Vagina (tissue), 2 donors: ENCODE measurements around the gene MAD1L1.

Experiments
- POLR2A ChIP-seq, 2 donors: fragments of 450-650 bp; IDR thresholded peaks; one replicate each; pipeline ENCODE4 v1.6.1; 2017; ENCODE audit warnings: antibody characterized with exemption in 2 of 2, mild to moderate bottlenecking in 2 of 2, moderate library complexity in 2 of 2
- POLR2AphosphoS5 ChIP-seq, 2 donors: sonication (generic); formaldehyde crosslinking; IDR thresholded peaks; one replicate each; pipeline ENCODE4 v1.9.0; 2017; ENCODE audit warnings: antibody characterized with exemption in 2 of 2, mild to moderate bottlenecking in 2 of 2, low read depth in 1 of 2; ENCODE audit not compliant: insufficient read depth in 1 of 2
- TF ChIP-seq, protein P1 (sequence below), 3 experiments: fragments of 450-650 bp in 2 of 3; fragments of 200-600 bp in 1 of 3; sonication (generic) in 1 of 3; IDR thresholded peaks; one replicate each; pipeline ENCODE4 v1.5.1; 2017 to 2019; ENCODE audit warnings: antibody characterized with exemption in 3 of 3, mild to moderate bottlenecking in 2 of 3, moderate library complexity in 2 of 3

DNA sequence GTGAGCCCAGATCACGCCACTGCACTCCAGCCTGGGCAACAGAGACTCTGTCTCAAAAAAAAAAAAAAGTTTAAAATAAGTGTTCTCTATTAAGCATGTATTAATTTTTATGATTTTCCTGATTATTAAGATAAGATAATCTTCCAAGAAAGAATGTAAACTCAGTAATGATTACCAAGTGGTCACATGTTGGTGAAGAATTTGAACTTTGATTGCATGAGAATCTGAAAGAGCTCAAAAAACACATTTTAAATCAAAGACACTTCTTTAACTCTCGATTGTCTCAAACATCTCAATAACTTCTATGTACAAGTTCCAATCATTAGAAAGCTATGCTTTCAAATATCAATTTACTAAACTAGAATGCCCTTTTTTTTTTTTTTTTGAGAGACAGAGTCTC lies 47.7 kb upstream of the MAD1L1 start:
- TF ChIP-seq POLR2A (IDR thresholded peaks at IDR 0.05) (no peak), POLR2AphosphoS5 (IDR thresholded peaks at IDR 0.05; ENCODE audit: insufficient read depth in 1 of 2, low read depth in 1 of 2) (no peak)
- TF ChIP-seq, protein P1, sequence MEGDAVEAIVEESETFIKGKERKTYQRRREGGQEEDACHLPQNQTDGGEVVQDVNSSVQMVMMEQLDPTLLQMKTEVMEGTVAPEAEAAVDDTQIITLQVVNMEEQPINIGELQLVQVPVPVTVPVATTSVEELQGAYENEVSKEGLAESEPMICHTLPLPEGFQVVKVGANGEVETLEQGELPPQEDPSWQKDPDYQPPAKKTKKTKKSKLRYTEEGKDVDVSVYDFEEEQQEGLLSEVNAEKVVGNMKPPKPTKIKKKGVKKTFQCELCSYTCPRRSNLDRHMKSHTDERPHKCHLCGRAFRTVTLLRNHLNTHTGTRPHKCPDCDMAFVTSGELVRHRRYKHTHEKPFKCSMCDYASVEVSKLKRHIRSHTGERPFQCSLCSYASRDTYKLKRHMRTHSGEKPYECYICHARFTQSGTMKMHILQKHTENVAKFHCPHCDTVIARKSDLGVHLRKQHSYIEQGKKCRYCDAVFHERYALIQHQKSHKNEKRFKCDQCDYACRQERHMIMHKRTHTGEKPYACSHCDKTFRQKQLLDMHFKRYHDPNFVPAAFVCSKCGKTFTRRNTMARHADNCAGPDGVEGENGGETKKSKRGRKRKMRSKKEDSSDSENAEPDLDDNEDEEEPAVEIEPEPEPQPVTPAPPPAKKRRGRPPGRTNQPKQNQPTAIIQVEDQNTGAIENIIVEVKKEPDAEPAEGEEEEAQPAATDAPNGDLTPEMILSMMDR (IDR thresholded peaks at IDR 0.05), result no peak
